Natural killer cell (primary cell): ENCODE data around the gene PCDHA6. TPM values are rescaled to one million over a fixed set of nuclear protein-coding genes. Genes with fewer than 3 reads are reported as not detected.
"Not testable (repeated sequence)": the region's sequence is repeated elsewhere in the genome, so short reads cannot be mapped to it uniquely, and the experiment has no call there.

Experiments used
- ATAC-seq, 3 donors: fragments of 150-1000 bp in 2 of 3; fragments of 200-7000 bp in 1 of 3; cut with Tn5 transposase; 1 replicate in 1 of 3; 2 replicates in 2 of 3; pipeline ENCODE4 v1.10.0; 2021; ENCODE audit warnings: mild to moderate bottlenecking in 2 of 3, moderate library complexity in 2 of 3
- DNase-seq, 2 donors: peaks; one replicate each; pipeline versions ENCODE4 v3.0.0 to v3.0.0-alpha.2; 2013 to 2021; ENCODE audit warnings: mixed read lengths in 1 of 2
- H3K27ac ChIP-seq: one replicate; pipeline ENCODE4 v1.5.1; 2013; ENCODE audit warnings: mild to moderate bottlenecking, low read length
- H3K27me3 ChIP-seq: one replicate; pipeline ENCODE4 v1.6.1; 2013; ENCODE audit warnings: low read length; ENCODE audit not compliant: control insufficient read depth, insufficient read depth
- H3K36me3 ChIP-seq: one replicate; pipeline ENCODE4 v1.6.1; 2013; ENCODE audit warnings: low read length; ENCODE audit not compliant: control insufficient read depth, insufficient read depth
- H3K4me1 ChIP-seq: one replicate; pipeline ENCODE4 v1.6.1; 2013; ENCODE audit warnings: low read length; ENCODE audit not compliant: control insufficient read depth, insufficient read depth
- H3K4me3 ChIP-seq: one replicate; pipeline ENCODE4 v1.5.1; 2013; ENCODE audit warnings: low read length
- H3K9me3 ChIP-seq: one replicate; pipeline ENCODE4 v1.6.1; 2013; ENCODE audit warnings: low read length; ENCODE audit not compliant: control insufficient read depth, insufficient read depth
- H3K27ac Mint-ChIP-seq, 2 donors: one replicate each; pipeline ENCODE4 v1.8.0; 2022; ENCODE audit warnings: mild to moderate bottlenecking in 2 of 2, mixed read lengths in 2 of 2, moderate library complexity in 1 of 2
- H3K27me3 Mint-ChIP-seq, 2 donors: one replicate each; pipeline ENCODE4 v1.8.0; 2022; ENCODE audit warnings: low read depth in 2 of 2, mixed read lengths in 2 of 2
- H3K36me3 Mint-ChIP-seq: one replicate; pipeline ENCODE4 v1.8.0; 2022; ENCODE audit warnings: mixed read lengths
- H3K4me1 Mint-ChIP-seq, 2 donors: one replicate each; pipeline ENCODE4 v1.8.0; 2022; ENCODE audit warnings: mixed read lengths in 2 of 2
- H3K4me3 Mint-ChIP-seq: one replicate; pipeline ENCODE4 v1.8.0; 2022; ENCODE audit warnings: mild to moderate bottlenecking, moderate library complexity, mixed read lengths
- H3K9me3 Mint-ChIP-seq, 2 donors: one replicate each; pipeline ENCODE4 v1.8.0; 2022; ENCODE audit warnings: mixed read lengths in 2 of 2
- WGBS: methylation state at CpG from one replicate; pipeline ENCODE4 v1.1.7; 2013; ENCODE audit warnings: missing lambda C conversion rate; ENCODE audit not compliant: insufficient coverage; 5-methylcytosine and 5-hydroxymethylcytosine counted together
- intact Hi-C: fragments of 100-400 bp; cut with micrococcal nuclease; formaldehyde crosslinking; loops from one replicate; pipeline ENCODE4 v1.14.2; 2022
- total RNA-seq, 4 donors: library from RNA; stranded (reverse); fragments of 120-200 nt in 1 of 4; gene quantifications; one replicate each; pipeline versions ENCODE4 v1.2.3 to v1.2.4, GENCODE V29; 2013 to 2022
- TF ChIP-seq, protein P1 (sequence below): fragments of 200-600 bp; IDR thresholded peaks from one replicate; pipeline ENCODE4 v1.8.0; 2022; ENCODE audit warnings: antibody characterized with exemption

PCDHA6 gene
- total RNA-seq, 3 donors from 2014 or later (not counting 1 experiment from before 2014, with no cell fraction given), result not detected

DNA sequence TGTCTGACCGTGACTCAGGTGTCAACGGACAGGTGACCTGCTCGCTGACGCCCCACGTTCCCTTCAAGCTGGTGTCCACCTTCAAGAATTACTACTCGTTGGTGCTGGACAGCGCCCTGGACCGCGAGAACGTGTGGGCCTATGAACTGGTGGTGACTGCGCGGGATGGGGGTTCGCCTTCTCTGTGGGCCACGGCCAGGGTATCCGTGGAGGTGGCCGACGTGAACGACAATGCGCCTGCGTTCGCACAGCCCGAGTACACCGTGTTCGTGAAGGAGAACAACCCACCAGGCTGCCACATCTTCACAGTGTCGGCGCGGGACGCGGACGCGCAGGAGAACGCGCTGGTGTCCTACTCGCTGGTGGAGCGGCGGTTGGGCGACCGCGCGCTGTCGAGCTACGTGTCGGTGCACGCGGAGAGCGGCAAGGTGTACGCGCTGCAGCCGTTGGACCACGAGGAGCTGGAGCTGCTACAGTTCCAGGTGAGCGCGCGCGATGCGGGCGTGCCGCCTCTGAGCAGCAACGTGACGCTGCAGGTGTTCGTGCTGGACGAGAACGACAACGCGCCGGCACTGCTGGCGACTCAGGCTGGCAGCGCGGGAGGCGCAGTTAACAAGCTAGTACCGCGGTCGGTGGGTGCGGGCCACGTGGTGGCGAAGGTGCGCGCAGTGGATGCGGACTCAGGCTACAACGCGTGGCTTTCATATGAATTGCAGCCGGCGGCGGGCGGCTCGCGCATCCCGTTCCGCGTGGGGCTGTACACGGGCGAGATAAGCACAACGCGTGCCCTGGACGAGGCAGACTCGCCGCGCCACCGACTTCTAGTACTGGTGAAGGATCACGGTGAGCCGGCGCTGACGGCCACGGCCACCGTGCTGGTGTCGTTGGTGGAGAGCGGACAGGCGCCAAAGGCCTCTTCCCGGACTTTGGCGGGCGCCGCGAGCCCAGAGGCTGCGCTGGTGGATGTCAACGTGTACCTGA is 42.8 kb downstream of the PCDHA6 start:
- Histone ChIP-seq H3K9me3 (peaks cover 12% of the 10 kb centered on the region), H3K4me3 (no peak overlapping the region), H3K27ac (no peak overlapping the region), H3K36me3 (no peaks in the 10 kb centered on the region), H3K4me1 (no peaks in the 10 kb centered on the region), H3K27me3 (peaks cover 7% of the 10 kb centered on the region)
- Mint-ChIP-seq H3K27ac (no peak overlapping the region), H3K4me1 (no peaks in the 10 kb centered on the region), H3K27me3 (peaks cover 0 to 3% of the 10 kb centered on the region in 2 donors), H3K4me3 (no peak overlapping the region), H3K36me3 (no peaks in the 10 kb centered on the region), H3K9me3 (peaks cover 2 to 3% of the 10 kb centered on the region in 2 donors)
- WGBS, result 56% methylated on average over 114 of the region's 114 CpGs
- TF ChIP-seq, protein P1, sequence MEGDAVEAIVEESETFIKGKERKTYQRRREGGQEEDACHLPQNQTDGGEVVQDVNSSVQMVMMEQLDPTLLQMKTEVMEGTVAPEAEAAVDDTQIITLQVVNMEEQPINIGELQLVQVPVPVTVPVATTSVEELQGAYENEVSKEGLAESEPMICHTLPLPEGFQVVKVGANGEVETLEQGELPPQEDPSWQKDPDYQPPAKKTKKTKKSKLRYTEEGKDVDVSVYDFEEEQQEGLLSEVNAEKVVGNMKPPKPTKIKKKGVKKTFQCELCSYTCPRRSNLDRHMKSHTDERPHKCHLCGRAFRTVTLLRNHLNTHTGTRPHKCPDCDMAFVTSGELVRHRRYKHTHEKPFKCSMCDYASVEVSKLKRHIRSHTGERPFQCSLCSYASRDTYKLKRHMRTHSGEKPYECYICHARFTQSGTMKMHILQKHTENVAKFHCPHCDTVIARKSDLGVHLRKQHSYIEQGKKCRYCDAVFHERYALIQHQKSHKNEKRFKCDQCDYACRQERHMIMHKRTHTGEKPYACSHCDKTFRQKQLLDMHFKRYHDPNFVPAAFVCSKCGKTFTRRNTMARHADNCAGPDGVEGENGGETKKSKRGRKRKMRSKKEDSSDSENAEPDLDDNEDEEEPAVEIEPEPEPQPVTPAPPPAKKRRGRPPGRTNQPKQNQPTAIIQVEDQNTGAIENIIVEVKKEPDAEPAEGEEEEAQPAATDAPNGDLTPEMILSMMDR, result no peak
- ATAC-seq (no peak), DNase-seq (no peak)
- intact Hi-C loops, result no loop called here

DNA sequence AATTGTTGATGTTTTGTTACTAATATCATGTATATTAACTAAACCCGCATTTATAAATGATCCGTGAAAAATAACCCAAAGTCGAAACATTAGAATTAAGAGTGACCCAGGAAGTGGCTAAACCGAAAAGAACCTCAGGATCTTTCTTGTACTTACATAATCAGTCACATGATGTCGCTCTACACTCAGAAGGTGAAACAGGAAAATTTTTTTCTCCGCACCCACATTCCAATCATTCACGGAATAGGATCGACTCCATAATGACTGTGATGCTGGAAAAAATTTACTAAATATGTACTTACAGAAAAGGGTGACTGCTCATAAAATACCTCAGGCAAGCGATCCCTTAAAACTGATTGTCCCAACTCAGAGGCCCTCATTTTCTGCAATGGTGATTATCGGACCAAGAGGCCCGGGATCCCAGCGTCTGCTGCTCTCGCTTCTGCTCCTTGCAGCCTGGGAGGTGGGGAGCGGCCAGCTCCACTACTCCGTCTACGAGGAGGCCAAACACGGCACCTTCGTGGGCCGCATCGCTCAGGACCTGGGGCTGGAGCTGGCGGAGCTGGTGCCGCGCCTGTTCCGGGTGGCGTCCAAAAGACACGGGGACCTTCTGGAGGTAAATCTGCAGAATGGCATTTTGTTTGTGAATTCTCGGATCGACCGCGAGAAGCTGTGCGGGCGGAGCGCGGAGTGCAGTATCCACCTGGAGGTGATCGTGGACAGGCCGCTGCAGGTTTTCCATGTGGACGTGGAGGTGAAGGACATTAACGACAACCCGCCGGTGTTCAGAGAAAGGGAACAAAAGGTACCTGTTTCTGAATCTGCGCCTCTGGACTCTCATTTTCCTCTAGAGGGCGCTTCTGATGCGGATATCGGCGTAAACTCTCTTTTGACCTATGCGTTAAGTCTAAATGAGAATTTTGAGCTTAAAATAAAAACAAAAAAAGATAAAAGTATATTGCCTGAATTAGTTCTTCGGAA is 47.6 kb downstream of the PCDHA6 start, which contains the start of gene PCDHA12:
Gene PCDHA12 (plus strand): TSS at position 224 of the 981 bp plus-strand sequence. CDS start 165 bp downstream, at position 389.
- TF ChIP-seq, protein P1, result no peak
- H3K36me3 ChIP-seq, result no peaks in the 10 kb centered on the region
- 26% methylated on average over 44 of the region's 47 CpGs for WGBS
- no peaks in the 10 kb centered on the region for H3K4me1 ChIP-seq
- no peak within 1 kb of the TSS for H3K27ac ChIP-seq
- Mint-ChIP-seq H3K36me3 (no peaks in the 10 kb centered on the region), H3K27ac (no peak within 1 kb of the TSS), H3K4me3 (no peak within 1 kb of the TSS), H3K27me3 (peaks cover 2 to 6% of the 10 kb centered on the region in 2 donors), H3K4me1 (no peaks in the 10 kb centered on the region), H3K9me3 (peaks cover 6 to 9% of the 10 kb centered on the region in 2 donors)
- no peak within 1 kb of the TSS for H3K4me3 ChIP-seq
- ATAC-seq, result no peak
- H3K27me3 ChIP-seq, result peaks cover 9% of the 10 kb centered on the region
- DNase-seq, result no peak
- intact Hi-C loops, result no loop called here
- peaks cover 13% of the 10 kb centered on the region for H3K9me3 ChIP-seq

DNA sequence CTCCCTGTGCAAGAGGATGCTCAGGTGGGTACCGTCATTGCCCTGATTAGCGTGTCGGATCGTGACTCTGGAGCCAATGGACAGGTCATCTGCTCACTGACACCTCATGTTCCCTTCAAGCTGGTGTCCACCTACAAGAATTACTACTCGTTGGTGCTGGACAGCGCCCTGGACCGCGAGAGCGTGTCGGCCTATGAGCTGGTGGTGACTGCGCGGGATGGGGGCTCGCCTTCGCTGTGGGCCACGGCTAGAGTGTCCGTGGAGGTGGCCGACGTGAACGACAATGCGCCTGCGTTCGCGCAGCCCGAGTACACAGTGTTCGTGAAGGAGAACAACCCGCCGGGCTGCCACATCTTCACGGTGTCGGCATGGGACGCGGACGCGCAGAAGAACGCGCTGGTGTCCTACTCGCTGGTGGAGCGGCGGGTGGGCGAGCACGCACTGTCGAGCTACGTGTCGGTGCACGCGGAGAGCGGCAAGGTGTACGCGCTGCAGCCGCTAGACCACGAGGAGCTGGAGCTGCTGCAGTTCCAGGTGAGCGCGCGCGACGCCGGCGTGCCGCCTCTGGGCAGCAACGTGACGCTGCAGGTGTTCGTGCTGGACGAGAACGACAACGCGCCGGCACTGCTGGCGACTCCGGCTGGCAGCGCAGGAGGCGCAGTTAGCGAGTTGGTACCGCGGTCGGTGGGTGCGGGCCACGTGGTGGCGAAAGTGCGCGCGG is 48.9 kb downstream of the PCDHA6 start:
- H3K4me3 Mint-ChIP-seq, H3K36me3 Mint-ChIP-seq, H3K4me3 ChIP-seq, ATAC-seq, H3K36me3 ChIP-seq, H3K27me3 ChIP-seq, intact Hi-C loops, H3K4me1 ChIP-seq, H3K27ac Mint-ChIP-seq, H3K4me1 Mint-ChIP-seq, H3K27ac ChIP-seq, H3K27me3 Mint-ChIP-seq, DNase-seq: not testable (repeated sequence)
- H3K9me3 ChIP-seq, result peaks cover 13% of the 10 kb centered on the region
- 51% methylated on average over 80 of the region's 80 CpGs for WGBS
- H3K9me3 Mint-ChIP-seq, result peaks cover 8 to 16% of the 10 kb centered on the region in 2 donors
